Gastroesophageal sphincter (tissue), 4 donors: Measurements from ENCODE around the gene TMEM266. TPM values are rescaled to one million over a fixed set of nuclear protein-coding genes. Genes with fewer than 3 reads are reported as not detected.

Experiments
- ATAC-seq: fragments of 150-250 bp; one replicate; pipeline ENCODE4 v1.9.1; 2016; ENCODE audit warnings: mild to moderate bottlenecking, moderate library complexity
- H3K27ac ChIP-seq, 4 donors: fragments of 200-600 bp; sonication (generic) in 3 of 4; 1 replicate in 3 of 4; 2 replicates in 1 of 4; pipeline ENCODE4 v1.5.1; 2016 to 2019
- H3K27me3 ChIP-seq: fragments of 200-600 bp; sonication (generic); one replicate; pipeline ENCODE4 v1.5.1; 2019
- H3K36me3 ChIP-seq, 2 donors: fragments of 200-600 bp; sonication (generic); one replicate each; pipeline ENCODE4 v1.5.1; 2019; ENCODE audit warnings: control low read depth in 1 of 2
- H3K4me1 ChIP-seq, 3 donors: fragments of 200-600 bp; sonication (generic); 1 replicate in 2 of 3; 2 replicates in 1 of 3; pipeline ENCODE4 v1.5.1; 2016 to 2019; ENCODE audit warnings: control low read depth in 2 of 3
- H3K4me3 ChIP-seq, 2 donors: fragments of 200-600 bp; sonication (generic); one replicate each; pipeline ENCODE4 v1.5.1; 2019; ENCODE audit warnings: mild to moderate bottlenecking in 1 of 2, moderate library complexity in 1 of 2
- H3K9me3 ChIP-seq, 3 donors: fragments of 200-600 bp; sonication (generic); one replicate each; pipeline ENCODE4 v1.5.1; 2017 to 2019; ENCODE audit warnings: control low read depth in 2 of 3
- CTCF ChIP-seq, 4 experiments: fragments of 200-600 bp in 2 of 4; fragments of 450-650 bp in 2 of 4; sonication (generic) in 1 of 4; IDR thresholded peaks; one replicate each; pipeline ENCODE4 v1.5.1; 2017 to 2019; ENCODE audit warnings: antibody characterized with exemption in 4 of 4, mild to moderate bottlenecking in 2 of 4, moderate library complexity in 2 of 4
- EP300 ChIP-seq: sonication (generic); formaldehyde crosslinking; IDR thresholded peaks from one replicate; pipeline ENCODE4 v1.6.1; 2017; ENCODE audit warnings: antibody characterized with exemption, mild to moderate bottlenecking
- POLR2A ChIP-seq, 2 donors: fragments of 450-650 bp; IDR thresholded peaks; one replicate each; pipeline ENCODE4 v1.6.1; 2017; ENCODE audit warnings: antibody characterized with exemption in 2 of 2, mild to moderate bottlenecking in 2 of 2, moderate library complexity in 1 of 2
- POLR2AphosphoS5 ChIP-seq: sonication (generic); formaldehyde crosslinking; IDR thresholded peaks from one replicate; pipeline ENCODE4 v1.6.1; 2017; ENCODE audit warnings: antibody characterized with exemption
- WGBS, 2 donors: methylation state at CpG; one replicate each; pipeline ENCODE4 v1.1.5; 2018; ENCODE audit warnings: low coverage in 1 of 2; 5-methylcytosine and 5-hydroxymethylcytosine counted together
- total RNA-seq, 4 donors: library from RNA; depleted of rRNA; stranded (reverse); fragments of >200 nt; gene quantifications; one replicate each; pipeline ENCODE4 v1.1.0, GENCODE V29; 2016

Gene TMEM266
- total RNA-seq, 4 donors from 2014 or later = 0.77 TPM; not detected in 3

- ATAC-seq = peak; percentile 24
- TF ChIP-seq POLR2A (IDR thresholded peaks at IDR 0.05) (no peak), EP300 (no peak), CTCF (IDR thresholded peaks at IDR 0.05) (no peak)
- Histone ChIP-seq H3K4me1 (peaks cover 0 to 11% (median 9%) of the 10 kb centered on the region in 3 donors), H3K36me3 (no peaks in the 10 kb centered on the region), H3K9me3 (no peaks in the 10 kb centered on the region), H3K27me3 (no peaks in the 10 kb centered on the region), H3K27ac (peak overlapping the region in 3 of 4 donors; percentile 53 to 62 (median 58)), H3K4me3 (no peak overlapping the region)
- WGBS, 2 donors = 87% methylated on average over 3 of the region's 10 CpGs; no CpG with 5 or more reads in 1 of the 2 donors
Measured at GRCh38 chr15:76162784-76163456, 103.1 kb downstream of the TMEM266 start.

DNA sequence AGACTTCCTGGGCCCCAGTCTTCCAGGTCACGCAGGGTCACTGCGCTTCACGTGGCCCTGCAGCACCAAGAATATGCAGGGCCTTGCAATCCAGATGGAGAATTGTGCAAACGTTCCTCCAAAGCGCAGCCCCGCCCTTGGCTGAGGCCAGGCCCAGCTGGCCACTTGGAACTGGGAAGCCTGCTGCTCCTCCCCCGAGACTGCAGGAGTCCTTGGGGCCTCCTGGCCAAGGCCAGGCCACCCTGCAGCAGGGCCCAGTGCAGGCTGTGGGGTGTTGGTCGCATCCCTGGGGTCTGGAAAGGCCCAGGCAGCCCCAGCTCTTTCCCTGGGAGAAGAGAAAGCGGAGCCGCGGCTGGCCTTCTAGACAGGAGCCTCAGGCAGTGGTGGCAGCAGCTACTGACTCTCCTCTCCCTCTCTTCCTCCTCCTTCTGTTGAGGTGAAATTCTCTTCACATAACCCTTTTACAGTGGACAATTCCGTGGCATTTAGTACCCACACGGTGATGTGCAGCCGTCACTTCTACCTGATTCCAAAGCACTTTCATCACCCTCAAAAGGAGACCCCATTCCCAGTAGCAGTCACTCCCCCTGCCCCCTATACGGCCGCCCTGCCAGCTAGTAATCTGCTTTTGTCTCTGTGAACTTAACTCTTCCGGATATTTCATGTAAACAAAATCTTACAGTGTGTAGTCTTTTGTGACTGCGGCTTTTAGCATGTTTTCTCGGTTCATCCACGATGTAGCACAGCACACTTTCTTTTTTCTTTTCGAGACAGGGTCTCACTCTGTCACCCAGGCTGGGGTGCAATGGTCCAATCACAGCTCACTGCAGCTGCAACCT lies 103.9 kb downstream of the TMEM266 start:
- Histone ChIP-seq H3K4me3 (no peak overlapping the region), H3K27me3 (no peaks in the 10 kb centered on the region), H3K9me3 (no peaks in the 10 kb centered on the region), H3K36me3 (no peaks in the 10 kb centered on the region), H3K4me1 (peaks cover 0 to 11% (median 9%) of the 10 kb centered on the region in 3 donors), H3K27ac (peak overlapping the region in 3 of 4 donors; percentile 53 to 62 (median 58))
- no peak for TF ChIP-seq CTCF (IDR thresholded peaks at IDR 0.05)
- TF ChIP-seq EP300 = no peak
- no peak for TF ChIP-seq POLR2A (IDR thresholded peaks at IDR 0.05)
- TF ChIP-seq POLR2AphosphoS5 = peak; percentile 37
- WGBS, 2 donors = 70 to 74% methylated on average over 8 to 14 of the region's 21 CpGs
- ATAC-seq = peak; percentile 90

DNA sequence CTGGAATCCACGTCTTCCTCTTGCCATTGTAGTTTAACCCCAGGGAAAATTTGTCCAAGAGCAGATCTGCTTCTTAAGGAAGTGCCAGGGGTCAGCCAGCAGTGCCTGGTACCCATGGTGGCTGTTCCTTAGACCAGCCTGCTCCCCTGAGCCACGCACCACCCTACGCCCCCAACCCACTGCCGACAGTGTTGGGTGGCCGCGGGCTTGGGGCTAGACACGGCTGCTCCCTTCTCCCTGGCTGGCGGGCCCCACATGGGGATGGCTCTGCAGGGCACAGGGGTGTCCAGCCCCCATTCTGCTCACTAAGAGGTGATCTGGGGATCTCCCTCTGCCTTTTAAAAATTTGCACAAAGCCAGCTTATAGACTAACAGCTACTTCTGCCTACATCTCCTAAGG lies 104.8 kb downstream of the TMEM266 start:
- Histone ChIP-seq H3K27ac (no peak overlapping the region), H3K4me3 (no peak overlapping the region), H3K36me3 (no peaks in the 10 kb centered on the region), H3K4me1 (peaks cover 0 to 11% (median 9%) of the 10 kb centered on the region in 3 donors), H3K9me3 (no peaks in the 10 kb centered on the region), H3K27me3 (no peaks in the 10 kb centered on the region)
- no peak for TF ChIP-seq EP300
- no peak for TF ChIP-seq POLR2A (IDR thresholded peaks at IDR 0.05)
- TF ChIP-seq POLR2AphosphoS5 = no peak
- TF ChIP-seq CTCF (IDR thresholded peaks at IDR 0.05) = no peak
- ATAC-seq = no peak
- WGBS, 2 donors = 93% methylated on average over 2 of the region's 8 CpGs; no CpG with 5 or more reads in 1 of the 2 donors

DNA sequence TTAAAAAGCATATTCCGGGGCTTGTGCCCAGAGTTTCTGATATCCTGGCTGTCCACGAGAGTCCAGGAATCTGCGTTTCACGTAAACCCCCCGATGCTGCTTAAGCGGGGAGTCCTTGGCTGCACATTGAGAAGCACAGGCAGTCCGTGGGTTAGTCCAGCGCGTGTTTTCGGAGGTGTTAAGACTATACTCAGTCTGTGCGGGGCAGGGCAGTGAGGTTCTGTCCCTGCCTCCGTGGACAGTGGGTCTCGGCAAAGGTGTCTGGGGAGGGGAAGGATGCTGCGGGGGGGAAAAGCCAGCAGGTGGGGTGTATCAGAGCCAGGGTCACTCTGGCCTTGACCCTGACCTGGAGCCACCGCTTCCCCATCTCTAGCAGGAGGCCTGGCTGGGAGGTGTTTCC lies 106.2 kb downstream of the TMEM266 start:
- no peaks in the 10 kb centered on the region for H3K27me3 ChIP-seq
- no peaks in the 10 kb centered on the region for H3K36me3 ChIP-seq
- no peak for ATAC-seq
- no peaks in the 10 kb centered on the region for H3K9me3 ChIP-seq
- no peak overlapping the region for H3K27ac ChIP-seq
- TF ChIP-seq POLR2AphosphoS5 (no peak), EP300 (no peak), POLR2A (IDR thresholded peaks at IDR 0.05) (no peak), CTCF (IDR thresholded peaks at IDR 0.05) (no peak)
- peaks cover 0 to 19% (median 17%) of the 10 kb centered on the region in 3 donors for H3K4me1 ChIP-seq
- no CpG with 5 or more reads among the region's 15 CpGs for WGBS, 2 donors
- no peak overlapping the region for H3K4me3 ChIP-seq
